Uterus (tissue), 2 donors: ENCODE data around the gene GK2.

ENCODE experiments used
- CTCF ChIP-seq, 4 experiments: fragments of 200-600 bp in 2 of 4; fragments of 450-650 bp in 2 of 4; sonication (generic) in 2 of 4; IDR thresholded peaks; one replicate each; pipeline ENCODE4 v1.5.1; 2016 to 2019; ENCODE audit warnings: antibody characterized with exemption in 4 of 4, mild to moderate bottlenecking in 2 of 4, moderate library complexity in 1 of 4
- POLR2A ChIP-seq, 2 donors: fragments of 450-650 bp; IDR thresholded peaks; one replicate each; pipeline ENCODE4 v1.6.1; 2016; ENCODE audit warnings: antibody characterized with exemption in 2 of 2, mild to moderate bottlenecking in 1 of 2, moderate library complexity in 1 of 2

- TF ChIP-seq CTCF (IDR thresholded peaks at IDR 0.05) = no peak
- TF ChIP-seq POLR2A (IDR thresholded peaks at IDR 0.05) = no peak
These were observed 21.3 kb upstream of the GK2 start for GRCh38 chr4:79429113-79429903.
